Measurements from ENCODE around the gene MED27.

The MED27 gene

DNA sequence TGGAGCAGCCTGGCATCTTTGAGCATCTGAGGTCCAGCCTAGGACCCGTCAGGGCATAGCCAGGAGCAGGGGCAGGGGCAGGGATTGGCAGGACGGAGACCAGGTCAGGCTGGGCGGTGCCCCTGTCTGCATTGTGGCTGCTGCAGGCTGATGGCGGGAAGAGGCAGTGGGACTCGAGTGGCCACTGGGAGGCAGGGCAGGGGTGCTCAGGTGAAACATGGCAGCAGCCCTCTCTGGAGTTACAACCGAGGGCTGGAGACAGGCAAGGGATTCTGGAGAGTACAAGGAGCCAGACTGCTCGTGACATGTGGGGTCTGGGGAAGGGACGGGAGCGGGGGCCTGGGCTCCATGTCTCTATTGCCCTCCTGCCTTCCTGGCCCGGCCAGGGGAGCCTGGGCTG is 242.4 kb downstream of the MED27 start:
- no peaks in the 10 kb centered on the region for H3K9me3 ChIP-seq (ENCODE audit: insufficient read depth, low read depth, low read length)
- H3F3A ChIP-seq (ENCODE audit: low read depth): no peaks in the 10 kb centered on the region
- H3K36me3 ChIP-seq (ENCODE audit: insufficient read depth, low read length): no peaks in the 10 kb centered on the region
- no peak overlapping the region for H3K4me3 ChIP-seq (ENCODE audit: low read length, poor library complexity, severe bottlenecking)
- H3K9me2 ChIP-seq (replicated peaks; ENCODE audit: low read depth, low read length): no peaks in the 10 kb centered on the region
- no peak overlapping the region for H3K9ac ChIP-seq (ENCODE audit: low read depth, low read length, poor library complexity, severe bottlenecking)
- peaks cover 18% of the 10 kb centered on the region for H3K4me1 ChIP-seq (ENCODE audit: insufficient read depth, low read length, poor library complexity, severe bottlenecking)
- no peaks in the 10 kb centered on the region for H3K79me2 ChIP-seq (ENCODE audit: insufficient read depth, low read length)
- no peak overlapping the region for H2AFZ ChIP-seq (ENCODE audit: low read length)
- H3K27me3 ChIP-seq (ENCODE audit: insufficient read depth, low read length, poor library complexity, severe bottlenecking): no peaks in the 10 kb centered on the region
- H3K4me2 ChIP-seq (ENCODE audit: low read depth, low read length, poor library complexity, severe bottlenecking): no peak overlapping the region
- no peaks in the 10 kb centered on the region for H4K20me1 ChIP-seq (ENCODE audit: insufficient read depth, low read length, poor library complexity, severe bottlenecking)
- TF ChIP-seq, protein P1, sequence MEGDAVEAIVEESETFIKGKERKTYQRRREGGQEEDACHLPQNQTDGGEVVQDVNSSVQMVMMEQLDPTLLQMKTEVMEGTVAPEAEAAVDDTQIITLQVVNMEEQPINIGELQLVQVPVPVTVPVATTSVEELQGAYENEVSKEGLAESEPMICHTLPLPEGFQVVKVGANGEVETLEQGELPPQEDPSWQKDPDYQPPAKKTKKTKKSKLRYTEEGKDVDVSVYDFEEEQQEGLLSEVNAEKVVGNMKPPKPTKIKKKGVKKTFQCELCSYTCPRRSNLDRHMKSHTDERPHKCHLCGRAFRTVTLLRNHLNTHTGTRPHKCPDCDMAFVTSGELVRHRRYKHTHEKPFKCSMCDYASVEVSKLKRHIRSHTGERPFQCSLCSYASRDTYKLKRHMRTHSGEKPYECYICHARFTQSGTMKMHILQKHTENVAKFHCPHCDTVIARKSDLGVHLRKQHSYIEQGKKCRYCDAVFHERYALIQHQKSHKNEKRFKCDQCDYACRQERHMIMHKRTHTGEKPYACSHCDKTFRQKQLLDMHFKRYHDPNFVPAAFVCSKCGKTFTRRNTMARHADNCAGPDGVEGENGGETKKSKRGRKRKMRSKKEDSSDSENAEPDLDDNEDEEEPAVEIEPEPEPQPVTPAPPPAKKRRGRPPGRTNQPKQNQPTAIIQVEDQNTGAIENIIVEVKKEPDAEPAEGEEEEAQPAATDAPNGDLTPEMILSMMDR (conservative IDR thresholded peaks at IDR 0.05; ENCODE audit: low read length): peak; percentile 39
- TF ChIP-seq EZH2phosphoT487 (IDR thresholded peaks at IDR 0.05; ENCODE audit: borderline replicate concordance): no peak

DNA sequence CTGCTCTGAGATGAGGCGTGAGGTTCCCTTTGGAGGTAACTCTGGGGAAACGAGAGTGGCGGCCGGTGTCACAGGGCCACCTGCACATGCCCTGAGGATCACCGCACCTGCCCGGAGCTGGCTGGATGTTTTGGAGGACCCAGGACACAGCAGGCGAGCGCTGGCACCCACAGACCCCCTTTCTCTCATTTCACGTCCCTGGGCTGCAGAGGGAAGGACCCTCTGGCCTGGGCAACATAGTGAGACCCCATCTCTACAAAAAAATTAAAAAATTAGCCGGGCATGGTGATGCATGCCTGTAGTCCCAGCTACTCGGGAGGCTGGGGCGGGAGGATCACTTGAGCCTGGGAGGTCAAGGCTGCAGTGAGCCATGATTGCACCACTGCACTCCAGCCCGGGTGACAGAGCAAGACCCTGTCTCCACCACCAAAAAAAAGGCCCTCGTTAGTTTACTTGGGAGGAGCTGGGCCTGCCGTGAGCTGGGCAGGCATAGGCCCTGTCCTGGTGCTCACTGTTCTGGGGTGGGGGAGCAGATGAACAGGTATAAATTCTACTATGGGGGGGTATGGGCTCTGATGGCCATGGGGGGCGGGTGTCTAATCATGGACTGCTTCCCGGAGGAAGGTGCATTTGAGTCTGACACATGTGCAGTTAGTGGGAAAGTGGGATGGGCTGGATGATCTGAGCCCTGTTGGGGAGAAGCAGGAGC is 242.9 kb downstream of the MED27 start:
- Histone ChIP-seq H3K9me2 (replicated peaks; ENCODE audit: low read depth, low read length) (no peaks in the 10 kb centered on the region), H2AFZ (ENCODE audit: low read length) (no peak overlapping the region), H3K79me2 (ENCODE audit: insufficient read depth, low read length) (no peaks in the 10 kb centered on the region), H3K4me2 (ENCODE audit: low read depth, low read length, poor library complexity, severe bottlenecking) (no peak overlapping the region), H4K20me1 (ENCODE audit: insufficient read depth, low read length, poor library complexity, severe bottlenecking) (no peaks in the 10 kb centered on the region), H3K9me3 (ENCODE audit: insufficient read depth, low read depth, low read length) (no peaks in the 10 kb centered on the region), H3K27me3 (ENCODE audit: insufficient read depth, low read length, poor library complexity, severe bottlenecking) (no peaks in the 10 kb centered on the region), H3F3A (ENCODE audit: low read depth) (no peaks in the 10 kb centered on the region), H3K36me3 (ENCODE audit: insufficient read depth, low read length) (no peaks in the 10 kb centered on the region), H3K9ac (ENCODE audit: low read depth, low read length, poor library complexity, severe bottlenecking) (no peak overlapping the region), H3K4me3 (ENCODE audit: low read length, poor library complexity, severe bottlenecking) (no peak overlapping the region), H3K4me1 (ENCODE audit: insufficient read depth, low read length, poor library complexity, severe bottlenecking) (peaks cover 18% of the 10 kb centered on the region)
- TF ChIP-seq, protein P1 (conservative IDR thresholded peaks at IDR 0.05; ENCODE audit: low read length): no peak
- TF ChIP-seq EZH2phosphoT487 (IDR thresholded peaks at IDR 0.05; ENCODE audit: borderline replicate concordance): no peak

DNA sequence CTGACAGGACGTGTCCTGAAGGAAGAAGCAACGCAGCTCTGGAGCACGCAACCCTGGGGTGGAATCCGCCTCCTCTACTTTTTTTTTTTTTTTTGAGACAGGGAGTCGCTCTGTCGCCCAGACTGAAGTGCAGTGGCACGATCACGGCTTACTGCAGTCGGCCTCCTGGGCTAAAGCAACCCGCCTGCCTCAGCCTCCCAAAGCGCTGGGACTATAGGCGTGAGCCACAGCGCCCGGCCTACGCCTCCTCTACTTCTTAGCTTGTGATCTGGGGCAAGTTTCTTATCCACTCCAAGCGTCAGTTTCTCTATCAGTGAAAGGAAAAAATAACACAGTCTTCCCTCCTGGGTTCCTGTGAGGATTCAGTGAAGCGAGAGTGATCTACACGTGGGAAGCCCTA is 243.6 kb downstream of the MED27 start:
- no peaks in the 10 kb centered on the region for H3K9me3 ChIP-seq (ENCODE audit: insufficient read depth, low read depth, low read length)
- peaks cover 18% of the 10 kb centered on the region for H3K4me1 ChIP-seq (ENCODE audit: insufficient read depth, low read length, poor library complexity, severe bottlenecking)
- no peak overlapping the region for H2AFZ ChIP-seq (ENCODE audit: low read length)
- H3K27me3 ChIP-seq (ENCODE audit: insufficient read depth, low read length, poor library complexity, severe bottlenecking): no peaks in the 10 kb centered on the region
- no peaks in the 10 kb centered on the region for H3K36me3 ChIP-seq (ENCODE audit: insufficient read depth, low read length)
- H3K9me2 ChIP-seq (replicated peaks; ENCODE audit: low read depth, low read length): no peaks in the 10 kb centered on the region
- no peak overlapping the region for H3K4me3 ChIP-seq (ENCODE audit: low read length, poor library complexity, severe bottlenecking)
- no peak overlapping the region for H3K4me2 ChIP-seq (ENCODE audit: low read depth, low read length, poor library complexity, severe bottlenecking)
- H4K20me1 ChIP-seq (ENCODE audit: insufficient read depth, low read length, poor library complexity, severe bottlenecking): no peaks in the 10 kb centered on the region
- no peaks in the 10 kb centered on the region for H3F3A ChIP-seq (ENCODE audit: low read depth)
- no peaks in the 10 kb centered on the region for H3K79me2 ChIP-seq (ENCODE audit: insufficient read depth, low read length)
- no peak for TF ChIP-seq EZH2phosphoT487 (IDR thresholded peaks at IDR 0.05; ENCODE audit: borderline replicate concordance)
- TF ChIP-seq, protein P1 (conservative IDR thresholded peaks at IDR 0.05; ENCODE audit: low read length): no peak
- H3K9ac ChIP-seq (ENCODE audit: low read depth, low read length, poor library complexity, severe bottlenecking): no peak overlapping the region
